B cell (primary cell): ENCODE data around the gene ARL5A.

Source experiments
- EZH2 ChIP-seq: IDR thresholded peaks from 2 replicates; pipeline ENCODE4 v1.6.1; 2012; ENCODE audit warnings: borderline replicate concordance, low read depth, mild to moderate bottlenecking, moderate library complexity, low read length; ENCODE audit not compliant: insufficient read depth, poor library complexity, severe bottlenecking
- TF ChIP-seq, protein P1 (sequence below): fragments of 200-600 bp; IDR thresholded peaks from one replicate; pipeline ENCODE4 v1.8.0; 2022; ENCODE audit warnings: antibody characterized with exemption, mild to moderate bottlenecking

DNA sequence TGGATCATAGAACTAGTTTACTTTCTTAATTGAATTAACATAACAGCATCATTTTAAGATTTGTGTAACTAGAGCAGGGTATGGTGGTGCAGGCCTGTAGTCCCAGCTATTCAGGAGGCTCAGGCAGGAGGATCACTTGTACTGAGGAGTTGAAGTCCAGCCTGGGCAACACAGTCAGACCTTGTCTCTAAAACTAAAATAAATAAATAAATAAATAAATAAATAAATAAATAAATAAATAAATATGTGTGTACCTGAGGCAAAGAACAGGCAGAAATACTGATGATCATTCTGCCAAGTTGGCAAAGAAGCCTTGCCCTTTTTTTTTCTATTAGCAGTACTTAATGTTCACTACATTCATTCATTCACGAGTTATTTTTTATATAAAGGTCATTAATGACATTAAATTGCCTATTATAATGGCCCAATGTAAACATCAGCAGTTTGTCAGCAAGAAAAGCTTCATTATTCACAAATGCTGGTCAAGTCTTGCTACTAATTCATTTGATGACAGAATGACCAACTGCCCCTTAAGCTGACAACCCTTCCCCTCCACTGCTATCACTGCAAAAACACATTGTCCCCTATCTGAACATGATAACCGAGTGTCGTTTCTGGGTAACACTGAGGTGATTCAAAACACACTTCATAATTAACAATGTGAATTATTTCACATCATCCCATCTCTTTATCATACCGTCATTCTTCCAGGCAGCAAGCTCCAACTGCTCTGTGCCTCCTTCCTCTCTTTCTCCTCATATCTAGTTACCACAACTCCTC lies 39.0 kb downstream of the ARL5A start:
- TF ChIP-seq, protein P1, sequence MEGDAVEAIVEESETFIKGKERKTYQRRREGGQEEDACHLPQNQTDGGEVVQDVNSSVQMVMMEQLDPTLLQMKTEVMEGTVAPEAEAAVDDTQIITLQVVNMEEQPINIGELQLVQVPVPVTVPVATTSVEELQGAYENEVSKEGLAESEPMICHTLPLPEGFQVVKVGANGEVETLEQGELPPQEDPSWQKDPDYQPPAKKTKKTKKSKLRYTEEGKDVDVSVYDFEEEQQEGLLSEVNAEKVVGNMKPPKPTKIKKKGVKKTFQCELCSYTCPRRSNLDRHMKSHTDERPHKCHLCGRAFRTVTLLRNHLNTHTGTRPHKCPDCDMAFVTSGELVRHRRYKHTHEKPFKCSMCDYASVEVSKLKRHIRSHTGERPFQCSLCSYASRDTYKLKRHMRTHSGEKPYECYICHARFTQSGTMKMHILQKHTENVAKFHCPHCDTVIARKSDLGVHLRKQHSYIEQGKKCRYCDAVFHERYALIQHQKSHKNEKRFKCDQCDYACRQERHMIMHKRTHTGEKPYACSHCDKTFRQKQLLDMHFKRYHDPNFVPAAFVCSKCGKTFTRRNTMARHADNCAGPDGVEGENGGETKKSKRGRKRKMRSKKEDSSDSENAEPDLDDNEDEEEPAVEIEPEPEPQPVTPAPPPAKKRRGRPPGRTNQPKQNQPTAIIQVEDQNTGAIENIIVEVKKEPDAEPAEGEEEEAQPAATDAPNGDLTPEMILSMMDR = no peak
- TF ChIP-seq EZH2 = no peak
